ENCODE data around the gene AUTS2.

AUTS2 gene

DNA sequence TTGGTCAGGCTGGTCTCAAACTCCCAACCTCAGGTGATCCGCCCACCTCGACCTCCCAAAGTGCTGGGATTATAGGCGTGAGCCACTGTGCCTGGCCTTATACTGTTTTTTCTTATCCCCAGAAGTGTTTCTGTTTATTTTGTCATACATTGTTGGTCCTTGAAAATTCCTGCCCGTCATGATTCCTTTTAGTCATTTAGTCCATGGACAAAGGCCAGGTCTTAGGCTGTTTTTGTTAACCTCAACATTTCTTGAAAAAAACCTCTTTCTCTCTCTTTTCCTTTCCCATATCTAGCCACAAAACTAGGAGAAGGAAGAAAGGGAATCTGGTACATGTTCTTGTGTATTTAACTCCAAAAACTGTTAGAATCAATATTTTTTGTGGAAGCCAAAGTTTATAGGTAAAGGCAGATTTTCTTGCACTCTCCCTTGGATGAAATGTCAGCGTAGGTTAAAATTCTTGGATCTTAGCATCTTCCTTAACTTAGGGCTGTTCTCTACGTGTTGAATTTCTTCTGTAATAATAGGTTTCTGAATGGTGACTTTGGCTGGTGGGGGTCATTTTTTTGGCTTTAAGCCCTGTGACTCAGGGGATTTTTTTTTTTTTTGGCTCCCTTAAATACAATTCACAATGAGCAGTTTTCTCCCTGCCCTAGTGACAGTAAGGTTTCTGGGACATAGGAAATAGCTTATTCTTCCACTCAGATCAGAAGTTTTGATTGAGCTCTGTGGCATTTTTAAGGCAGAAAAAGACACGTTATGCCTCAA lies 500.8 kb downstream of the AUTS2 start:
- DNase-seq, result no peak

DNA sequence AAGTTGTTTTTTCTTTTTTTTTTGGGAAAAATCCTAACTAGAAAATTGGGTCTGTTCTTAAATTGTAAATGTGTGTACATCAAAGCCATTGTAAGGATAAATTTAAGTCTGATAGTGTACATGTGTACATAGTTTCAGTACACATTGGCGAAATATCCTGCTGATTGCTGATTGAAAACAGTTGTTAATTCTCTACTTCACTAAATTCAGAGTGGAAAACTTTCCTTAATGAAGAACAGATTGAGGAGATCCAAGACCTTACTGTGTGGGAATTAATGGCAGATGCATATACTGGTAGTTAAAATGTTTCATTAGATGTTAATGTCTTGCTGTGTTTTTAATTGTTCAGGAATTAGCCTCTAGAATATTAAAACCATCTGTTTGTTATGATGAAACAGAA lies 506.0 kb downstream of the AUTS2 start:
- DNase-seq, result no peak

DNA sequence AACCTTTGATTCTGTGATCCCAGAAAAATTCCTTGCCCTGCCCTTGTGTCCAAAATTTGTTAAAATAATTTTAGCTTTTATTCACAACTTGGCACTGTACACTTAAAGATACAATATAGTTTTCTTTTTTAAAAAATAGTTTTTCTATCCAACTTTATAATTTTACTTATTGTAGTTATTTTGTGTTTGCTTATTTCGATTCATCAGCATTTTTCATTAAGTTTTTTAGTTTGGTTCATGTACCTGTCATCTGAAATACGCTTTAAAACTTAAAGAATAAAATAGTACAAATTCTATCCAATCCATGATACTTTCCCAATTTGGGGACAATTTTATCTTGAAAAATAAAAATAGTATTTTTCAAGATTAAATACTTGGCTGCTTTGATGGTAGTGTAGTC lies 514.8 kb downstream of the AUTS2 start:
- no peak for DNase-seq

DNA sequence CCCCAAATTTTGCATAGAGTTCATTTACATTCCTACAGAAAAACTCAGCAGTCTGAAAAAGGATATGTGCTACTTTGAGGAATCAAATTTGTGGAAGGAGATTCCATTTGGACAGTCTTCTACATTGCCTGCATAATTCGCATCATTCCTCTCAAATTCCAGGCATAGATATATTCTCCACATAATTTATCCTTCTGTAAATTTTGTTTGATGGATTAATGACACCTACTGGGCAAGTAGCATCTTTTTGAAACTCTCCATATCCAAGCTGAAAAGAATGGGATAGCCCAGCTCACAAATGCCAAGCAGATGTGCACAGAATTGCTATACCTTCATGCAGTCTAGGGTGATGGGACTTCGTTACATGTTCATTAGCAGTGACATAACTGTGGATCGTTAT lies 515.3 kb downstream of the AUTS2 start:
- no peak for DNase-seq

DNA sequence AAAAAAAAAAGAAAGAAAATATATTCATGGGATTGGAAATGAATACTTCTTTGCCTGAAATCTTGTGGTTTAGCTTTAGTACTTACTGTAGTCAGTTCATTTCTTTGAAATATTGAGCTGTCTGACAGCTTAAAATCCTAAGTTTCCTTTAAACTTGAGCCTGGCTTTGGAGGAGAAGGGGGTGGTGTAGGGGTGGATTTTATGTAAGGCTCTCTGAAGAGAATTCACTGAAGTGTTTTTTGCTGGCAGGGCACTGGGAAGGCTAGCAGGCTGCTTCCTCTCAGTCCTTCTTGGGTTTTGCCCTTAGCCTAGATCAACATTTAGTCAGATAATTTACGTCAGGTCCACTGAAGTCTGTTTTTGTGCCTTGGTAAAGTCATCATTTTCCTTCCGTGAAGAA lies 516.5 kb downstream of the AUTS2 start:
- DNase-seq, result no peak

- DNase-seq, result no peak
Measured at GRCh38 chr7:70116244-70116643, 518.0 kb downstream of the AUTS2 start.

- DNase-seq, result no peak
Measured at GRCh38 chr7:70116867-70117266, 518.6 kb downstream of the AUTS2 start.

DNA sequence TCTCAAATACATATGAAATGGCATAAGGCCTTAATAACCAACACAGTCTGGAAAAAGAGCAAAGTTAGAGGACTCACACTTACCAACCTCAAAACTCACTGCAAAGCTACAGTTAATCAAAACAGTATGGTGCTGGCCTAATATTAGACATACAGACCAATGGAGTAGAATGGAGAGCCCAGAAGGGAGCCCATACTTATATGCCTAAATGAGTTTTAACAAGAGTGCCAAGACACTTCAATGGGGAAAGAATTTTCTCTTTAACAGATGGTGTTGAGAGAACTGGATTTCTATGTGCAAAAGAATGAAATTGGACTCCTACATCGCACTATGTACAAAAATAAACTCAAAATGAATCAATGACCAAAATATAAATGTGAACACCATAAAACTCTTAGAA lies 522.6 kb downstream of the AUTS2 start:
- no peak for DNase-seq

- no peak for DNase-seq
Measured at GRCh38 chr7:70131817-70132216, 533.5 kb downstream of the AUTS2 start.

DNA sequence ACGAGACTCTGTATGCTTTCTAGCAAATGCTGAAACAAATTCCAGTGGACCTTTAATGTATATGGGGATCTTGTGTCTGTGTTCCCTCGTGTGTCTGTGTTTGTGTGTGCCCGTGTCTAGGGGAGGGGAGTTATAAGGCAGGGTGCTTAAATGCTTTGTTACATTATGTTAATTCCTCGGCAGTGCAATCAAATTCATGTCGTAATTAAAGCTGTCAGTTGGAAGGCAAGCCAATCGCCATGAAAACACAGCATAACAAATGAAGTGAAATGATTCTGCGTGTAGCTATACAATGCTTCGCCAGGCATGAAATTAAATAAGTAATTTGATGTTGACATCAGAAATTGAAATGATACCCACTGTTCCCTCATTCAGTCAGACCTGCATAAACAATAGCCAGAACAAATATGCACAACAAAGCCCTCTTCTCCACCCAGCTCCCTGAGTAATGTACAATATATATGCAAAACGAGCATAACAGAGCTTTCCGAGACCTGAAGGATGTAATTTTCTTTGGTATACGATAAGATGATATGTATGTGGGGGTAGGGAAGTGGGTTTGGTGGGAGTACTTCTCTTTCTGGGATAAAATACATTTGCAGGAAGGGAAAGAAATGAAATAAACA lies 534.1 kb downstream of the AUTS2 start:
- no peak for DNase-seq

- DNase-seq, result no peak
Measured at GRCh38 chr7:70132852-70133690, 534.8 kb downstream of the AUTS2 start.

GRCh38 chr7:70134029-70134770 lies 535.9 kb downstream of the AUTS2 start:
- DNase-seq, result no peak

- DNase-seq, result no peak
Measured at GRCh38 chr7:70135656-70136055, 537.4 kb downstream of the AUTS2 start.

DNA sequence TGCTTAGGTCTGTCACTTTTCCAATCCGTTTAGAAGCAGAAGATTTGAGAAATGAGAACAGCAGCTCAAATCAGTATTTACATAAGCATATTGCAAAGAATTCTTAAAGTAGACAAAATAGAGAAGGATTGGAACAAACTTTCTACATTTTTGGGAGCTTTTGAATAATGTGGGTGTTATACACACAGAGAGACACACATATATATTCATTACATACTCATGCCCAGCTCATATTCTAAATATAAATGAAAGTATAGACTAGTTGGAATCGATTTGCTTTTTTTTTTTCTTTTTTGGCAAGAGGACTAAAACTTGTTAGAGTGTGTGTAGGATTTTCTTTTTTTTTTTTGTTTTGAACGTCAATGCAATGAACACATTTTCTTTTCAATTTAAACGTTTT lies 538.9 kb downstream of the AUTS2 start:
- DNase-seq, result no peak

DNA sequence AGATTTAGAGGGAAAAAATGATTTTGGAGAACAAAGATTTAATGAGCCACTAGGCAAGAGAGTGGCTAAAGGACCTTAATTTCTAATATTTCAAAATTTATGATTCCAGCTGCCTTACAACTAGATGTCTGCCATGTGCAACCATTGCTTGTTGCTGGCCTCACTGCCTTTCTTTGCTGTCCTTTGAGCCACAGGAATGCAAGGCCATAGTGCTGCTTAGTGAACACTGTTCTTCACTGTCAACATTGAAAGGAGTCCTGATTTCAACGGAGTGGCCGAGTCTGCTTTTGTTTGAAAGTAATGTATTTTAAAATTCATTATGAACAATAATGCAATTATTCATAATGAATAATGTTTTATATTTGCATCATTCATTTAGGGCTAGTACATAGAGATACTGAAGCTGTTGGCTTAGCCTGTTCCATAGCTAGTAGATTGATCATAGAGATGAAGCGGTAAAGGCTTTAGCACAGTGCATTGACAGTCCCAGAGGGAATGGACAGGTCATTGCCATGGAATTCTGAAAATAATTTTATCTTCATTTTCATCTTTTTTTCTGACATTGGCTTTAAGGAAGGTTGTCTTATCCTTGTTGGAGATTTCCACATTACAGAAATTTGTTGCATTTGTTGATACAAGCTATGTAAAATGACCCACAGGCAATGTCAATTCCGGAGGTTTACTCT lies 544.1 kb downstream of the AUTS2 start:
- DNase-seq, result no peak

GRCh38 chr7:70143075-70144044 lies 545.1 kb downstream of the AUTS2 start:
- no peak for DNase-seq

DNA sequence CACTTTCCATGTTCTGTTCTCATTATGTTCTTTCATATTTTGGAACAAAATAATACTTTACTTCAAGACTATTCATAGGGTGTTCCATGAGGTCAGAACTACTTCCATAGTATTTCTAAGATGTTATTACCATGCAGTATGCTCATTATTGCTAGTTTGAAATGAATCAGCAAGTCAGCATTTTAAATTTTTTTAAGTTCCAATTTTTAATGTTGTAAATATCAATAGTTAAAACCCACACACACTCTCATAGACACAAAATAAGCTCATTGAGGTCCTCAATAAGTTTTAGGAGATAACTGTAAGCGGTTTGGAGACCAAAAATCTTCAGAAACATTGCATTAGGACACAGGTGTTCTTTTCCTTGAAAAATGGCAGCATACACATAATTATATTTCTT lies 550.7 kb downstream of the AUTS2 start:
- no peak for DNase-seq

GRCh38 chr7:70152313-70152712 lies 554.0 kb downstream of the AUTS2 start:
- DNase-seq, result no peak

GRCh38 chr7:70153933-70154332 lies 555.7 kb downstream of the AUTS2 start:
- DNase-seq, result no peak

DNA sequence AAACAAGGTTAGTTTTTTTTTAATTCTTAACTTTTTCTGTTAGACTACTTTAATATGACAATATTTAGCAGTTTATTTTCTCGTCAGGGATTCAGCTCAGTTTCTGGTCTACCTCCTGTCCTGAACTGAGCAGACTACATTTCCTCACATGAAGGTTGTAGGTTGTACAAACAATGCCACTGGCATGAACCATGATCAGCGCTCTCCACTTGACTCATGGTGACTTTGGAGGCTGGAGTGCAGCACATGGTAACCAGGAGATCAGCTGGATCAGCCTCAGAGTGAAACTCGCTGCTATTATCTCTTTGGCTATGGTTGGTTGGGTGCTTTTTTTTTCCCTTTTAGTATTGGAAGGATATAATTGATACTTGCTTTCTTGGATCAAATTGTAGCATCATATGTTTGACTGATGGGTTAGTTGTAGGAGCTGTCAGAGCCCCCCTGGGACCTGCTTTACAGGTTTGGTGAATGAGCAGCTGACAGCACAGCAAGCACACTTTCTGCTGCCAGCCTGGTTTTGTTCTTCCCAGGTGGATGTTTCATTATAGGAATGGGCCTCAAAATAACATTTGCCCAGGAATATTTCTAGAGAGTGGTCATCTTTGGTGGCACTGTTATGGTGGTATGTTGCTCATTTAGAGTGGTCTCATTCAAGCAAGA lies 556.4 kb downstream of the AUTS2 start:
- DNase-seq, result no peak

DNA sequence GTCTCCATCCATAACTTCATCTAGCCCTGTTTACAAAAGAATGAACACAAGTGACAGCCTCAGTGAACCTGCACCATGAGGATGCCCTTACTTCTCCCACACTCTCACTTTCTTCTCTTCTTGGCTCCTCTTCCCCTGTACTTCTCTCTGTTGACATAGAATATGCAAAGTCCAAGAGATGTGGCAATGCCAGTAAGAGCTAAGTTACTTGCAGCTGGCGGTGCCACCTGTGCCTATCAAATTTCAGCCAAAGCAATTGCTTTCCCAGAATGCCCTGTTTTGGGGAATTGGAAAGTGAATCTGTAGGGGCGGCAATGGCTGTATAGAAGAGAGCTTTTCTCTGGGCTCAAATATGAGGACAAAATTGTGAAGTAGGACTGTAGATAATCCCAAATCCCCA lies 557.8 kb downstream of the AUTS2 start:
- no peak for DNase-seq
